GM12864 (cell line): ENCODE results near the gene HAUS8.

ENCODE experiments used
- DNase-seq: peaks from one replicate; pipeline ENCODE4 v3.0.0-alpha.2; 2011; ENCODE audit warnings: low read depth
- H3K4me3 ChIP-seq: 2 replicates; pipeline ENCODE4 v1.5.1; 2011; ENCODE audit warnings: mild to moderate bottlenecking, low read depth, low read length, control low read depth
- TF ChIP-seq, protein P1 (sequence below): IDR thresholded peaks from 2 replicates; pipeline ENCODE4 v1.5.1; 2011; ENCODE audit warnings: low read depth, mild to moderate bottlenecking, moderate library complexity, low read length, control low read depth, inconsistent platforms; ENCODE audit errors: missing control alignments

The HAUS8 gene

DNA sequence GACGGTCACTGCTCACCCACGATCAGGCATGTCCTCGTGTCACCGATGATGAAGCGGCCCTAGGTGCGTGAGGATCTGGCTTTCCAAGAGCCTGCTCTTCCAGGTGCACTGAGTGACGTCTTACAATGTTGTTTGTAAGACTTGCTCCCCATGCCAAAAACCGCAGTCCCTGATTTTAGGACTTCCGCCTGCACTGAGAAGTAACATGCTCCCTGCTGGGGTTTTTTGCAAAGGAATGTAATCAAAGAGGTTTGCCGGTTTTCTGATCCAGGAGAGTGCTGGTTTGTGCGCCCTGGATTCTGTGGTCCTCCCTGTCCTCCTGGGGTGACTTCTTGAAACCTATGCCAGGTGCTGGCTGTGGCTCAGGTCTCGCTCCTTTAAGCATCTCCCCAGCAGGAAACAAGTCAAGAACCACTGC is 39.2 kb upstream of the HAUS8 start:
- no peak for DNase-seq
- TF ChIP-seq, protein P1, sequence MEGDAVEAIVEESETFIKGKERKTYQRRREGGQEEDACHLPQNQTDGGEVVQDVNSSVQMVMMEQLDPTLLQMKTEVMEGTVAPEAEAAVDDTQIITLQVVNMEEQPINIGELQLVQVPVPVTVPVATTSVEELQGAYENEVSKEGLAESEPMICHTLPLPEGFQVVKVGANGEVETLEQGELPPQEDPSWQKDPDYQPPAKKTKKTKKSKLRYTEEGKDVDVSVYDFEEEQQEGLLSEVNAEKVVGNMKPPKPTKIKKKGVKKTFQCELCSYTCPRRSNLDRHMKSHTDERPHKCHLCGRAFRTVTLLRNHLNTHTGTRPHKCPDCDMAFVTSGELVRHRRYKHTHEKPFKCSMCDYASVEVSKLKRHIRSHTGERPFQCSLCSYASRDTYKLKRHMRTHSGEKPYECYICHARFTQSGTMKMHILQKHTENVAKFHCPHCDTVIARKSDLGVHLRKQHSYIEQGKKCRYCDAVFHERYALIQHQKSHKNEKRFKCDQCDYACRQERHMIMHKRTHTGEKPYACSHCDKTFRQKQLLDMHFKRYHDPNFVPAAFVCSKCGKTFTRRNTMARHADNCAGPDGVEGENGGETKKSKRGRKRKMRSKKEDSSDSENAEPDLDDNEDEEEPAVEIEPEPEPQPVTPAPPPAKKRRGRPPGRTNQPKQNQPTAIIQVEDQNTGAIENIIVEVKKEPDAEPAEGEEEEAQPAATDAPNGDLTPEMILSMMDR: no peak
- no peak overlapping the region for H3K4me3 ChIP-seq

GRCh38 chr19:17113127-17113785 is 38.0 kb upstream of the HAUS8 start:
- TF ChIP-seq, protein P1: no peak
- DNase-seq: no peak
- H3K4me3 ChIP-seq: no peak overlapping the region

DNA sequence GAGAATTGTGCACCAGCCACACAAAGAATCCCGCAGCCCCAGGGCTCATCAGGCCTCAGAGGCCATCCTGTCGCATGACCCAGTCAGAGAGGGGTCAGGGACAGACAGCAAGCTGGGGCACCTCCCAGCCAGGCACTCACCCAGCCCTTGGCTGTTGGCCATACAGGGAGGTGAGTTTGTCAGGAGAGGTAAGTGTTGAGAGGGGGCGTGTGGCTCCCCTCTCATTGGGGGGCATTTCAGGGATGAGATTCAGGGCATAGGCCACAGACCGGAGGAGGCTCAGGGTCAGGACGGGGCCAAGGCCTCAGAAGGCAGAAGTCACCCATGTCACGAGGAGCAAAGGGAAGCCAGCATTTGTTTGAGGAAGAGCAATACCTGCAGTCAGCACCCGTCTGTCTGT is 37.4 kb upstream of the HAUS8 start:
- H3K4me3 ChIP-seq: no peak overlapping the region
- DNase-seq: no peak
- TF ChIP-seq, protein P1: no peak

DNA sequence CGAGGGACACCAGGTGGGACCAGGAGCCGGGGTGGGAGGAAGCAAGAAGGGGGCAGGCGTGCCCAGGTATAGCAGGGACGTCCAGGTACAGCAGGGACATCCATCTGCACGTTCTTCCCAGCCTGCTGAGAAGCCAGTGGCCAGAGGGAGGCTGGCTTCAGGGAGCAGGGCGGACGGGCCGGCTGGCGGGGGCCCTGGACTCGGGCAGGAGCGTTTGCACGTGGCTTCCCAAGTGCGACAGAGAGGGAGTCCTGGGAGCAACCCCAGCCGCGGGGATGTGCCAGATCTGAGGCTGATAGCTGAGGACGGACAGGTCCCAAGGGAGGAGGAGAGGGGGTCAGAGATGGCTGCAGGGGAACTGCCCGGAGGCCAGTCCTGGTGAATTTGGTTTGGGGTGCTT is 37.0 kb upstream of the HAUS8 start:
- no peak for DNase-seq
- TF ChIP-seq, protein P1: no peak
- no peak overlapping the region for H3K4me3 ChIP-seq

DNA sequence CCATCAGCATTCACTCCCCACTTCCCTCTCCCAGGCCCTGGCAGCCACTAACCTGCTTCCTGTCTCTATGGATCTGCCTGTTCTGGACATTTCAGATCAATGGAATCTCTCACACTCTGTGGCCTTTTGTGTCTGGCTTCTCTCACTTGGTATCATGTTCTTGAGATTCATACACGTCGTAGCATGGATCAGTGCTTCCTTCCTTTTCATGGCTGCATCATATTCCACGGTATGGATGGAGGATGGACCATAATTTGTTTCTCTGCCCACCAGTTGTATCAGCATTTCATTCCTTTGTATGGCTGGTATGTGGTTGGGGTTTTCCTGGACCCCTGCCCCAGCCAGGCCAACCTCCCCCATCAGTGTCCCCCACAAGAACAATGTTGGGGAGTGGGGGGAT is 36.5 kb upstream of the HAUS8 start:
- TF ChIP-seq, protein P1: no peak
- no peak overlapping the region for H3K4me3 ChIP-seq
- no peak for DNase-seq

GRCh38 chr19:17110599-17110966 is 35.3 kb upstream of the HAUS8 start:
- TF ChIP-seq, protein P1: no peak
- no peak for DNase-seq
- H3K4me3 ChIP-seq: peak overlapping the region; percentile 22; the same call in 1 of the 2 replicates

GRCh38 chr19:17109962-17110598 is 34.8 kb upstream of the HAUS8 start:
- H3K4me3 ChIP-seq: peak overlapping the region; percentile 22
- TF ChIP-seq, protein P1: no peak
- DNase-seq: peak; percentile 72
